A549 (cell line): ENCODE data around the gene SARDH. TPM values are rescaled to one million over a fixed set of nuclear protein-coding genes. Genes with fewer than 3 reads are reported as not detected.

ENCODE experiments used
- ATAC-seq, 2 experiments: fragments of 200-7000 bp in 1 of 2; fragments of >200 bp in 1 of 2; cut with Nextera tagmentation in 1 of 2; cut with Tn5 transposase in 1 of 2; 3 replicates each; pipeline versions ENCODE4 v1.8.0 to v1.9.1; 2018 to 2020; ENCODE audit warnings: mild to moderate bottlenecking in 1 of 2, moderate library complexity in 1 of 2
- CTCF ChIA-PET: fragments of 300-600 bp; sonication (Branson Sonifier 250); formaldehyde crosslinking; extraction: SDS; loops from one replicate; lab custom pipeline; 2021; ENCODE audit warnings: antibody characterized with exemption, inconsistent platforms; lab: Yijun Ruan, JAX
- POLR2A ChIA-PET: fragments of 350-600 bp; formaldehyde crosslinking; extraction: SDS; loops from one replicate; lab custom pipeline; 2021; ENCODE audit warnings: antibody characterized with exemption, inconsistent platforms; lab: Yijun Ruan, JAX
- DNase-seq, 2 experiments: peaks; one replicate each; pipeline versions ENCODE4 v3.0.0 to v3.0.0-alpha.2; 2011 to 2016; ENCODE audit warnings: low read depth in 1 of 2, low spot score in 1 of 2
- FAIRE-seq: peaks from 2 replicates; lab custom pipeline; 2011; peaks lifted over from hg19 to GRCh38; lab: Jason Lieb, UNC
- H3K27ac ChIP-seq, 2 experiments: fragments of >200 bp; sonication (Bioruptor Twin); formaldehyde crosslinking; 3 replicates each; pipeline ENCODE4 v1.5.1; 2016 to 2017
- H3K4me1 ChIP-seq: fragments of >200 bp; sonication (Bioruptor Twin); formaldehyde crosslinking; 3 replicates; pipeline ENCODE4 v1.6.1; 2016
- H3K4me2 ChIP-seq: fragments of >200 bp; sonication (Bioruptor Twin); formaldehyde crosslinking; 3 replicates; pipeline ENCODE4 v1.6.1; 2016
- H3K4me3 ChIP-seq: fragments of >200 bp; sonication (Bioruptor Twin); formaldehyde crosslinking; 3 replicates; pipeline ENCODE4 v1.5.1; 2016
- H3K9me3 ChIP-seq: fragments of >200 bp; sonication (Bioruptor Twin); formaldehyde crosslinking; 3 replicates; pipeline ENCODE4 v1.6.1; 2016
- CEBPB ChIP-seq, 2 experiments: fragments of >200 bp in 1 of 2; sonication (Bioruptor Twin) in 1 of 2; formaldehyde crosslinking in 1 of 2; IDR thresholded peaks; 2 replicates each; pipeline ENCODE4 v1.6.1; 2012 to 2016
- HOXA7 ChIP-seq: fragments of 250-450 bp; sonication (Bioruptor Pico); IDR thresholded peaks from 2 replicates; pipeline ENCODE4 v1.5.0; 2020; ENCODE audit warnings: mild to moderate bottlenecking, moderate library complexity
- JUN ChIP-seq, 2 experiments: fragments of >200 bp; sonication (Bioruptor Twin); formaldehyde crosslinking; IDR thresholded peaks; 2 replicates in 1 of 2; 3 replicates in 1 of 2; pipeline ENCODE4 v1.6.1; 2016 to 2017
- KDM1A ChIP-seq: fragments of 200-600 bp; sonication (generic); IDR thresholded peaks from 2 replicates; pipeline ENCODE4 v1.6.1; 2016; ENCODE audit warnings: low read depth, mild to moderate bottlenecking
- RFX5 ChIP-seq: fragments of 450-650 bp; IDR thresholded peaks from 2 replicates; pipeline ENCODE4 v1.7.1; 2014; ENCODE audit warnings: antibody characterized with exemption, mild to moderate bottlenecking, moderate library complexity
- SMC3 ChIP-seq: fragments of >200 bp; sonication (Bioruptor Twin); formaldehyde crosslinking; IDR thresholded peaks from 3 replicates; pipeline ENCODE4 v1.6.1; 2018; ENCODE audit warnings: inconsistent platforms
- WGBS: methylation state at CpG from one replicate; pipeline ENCODE4 v1.1.6; 2017; ENCODE audit errors: missing lambda C conversion rate; 5-methylcytosine and 5-hydroxymethylcytosine counted together
- polyA plus RNA-seq, 4 experiments: library from polyadenylated mRNA; depleted of rRNA in 3 of 4; stranded (reverse); fragments of >200 nt; fragmentation: RNase III in 1 of 4; extraction: RNeasy Plus Mini Kit Qiagen cat#74134 plus additional on column Dnase treatment in 1 of 4; gene quantifications; 2 replicates in 3 of 4; 3 replicates in 1 of 4; pipeline ENCODE4 v1.2.3, GENCODE V29; 2011 to 2017
- TF ChIP-seq, protein P1 (sequence below): fragments of >200 bp; sonication (Bioruptor Twin); formaldehyde crosslinking; IDR thresholded peaks from 3 replicates; pipeline ENCODE4 v1.6.1; 2016
- TF ChIP-seq, protein P2 (sequence below): IDR thresholded peaks from 2 replicates; pipeline ENCODE4 v1.6.1; 2012; ENCODE audit warnings: low read depth, borderline replicate concordance
- TF ChIP-seq, protein P3 (sequence below): fragments of >200 bp; sonication (Bioruptor Twin); formaldehyde crosslinking; IDR thresholded peaks from 3 replicates; pipeline ENCODE4 v1.5.1; 2016
- TF ChIP-seq, protein P4 (sequence below): IDR thresholded peaks from 2 replicates; pipeline ENCODE4 v1.6.1; 2012
- TF ChIP-seq, protein P5 (sequence below): fragments of 450-650 bp; IDR thresholded peaks from 2 replicates; pipeline ENCODE4 v1.6.1; 2014; ENCODE audit warnings: antibody characterized with exemption

Gene SARDH
- polyA plus RNA-seq, 2 of the 4 experiments (the other 2 are of a cell fraction), result 0.08 TPM; not detected in 1

DNA sequence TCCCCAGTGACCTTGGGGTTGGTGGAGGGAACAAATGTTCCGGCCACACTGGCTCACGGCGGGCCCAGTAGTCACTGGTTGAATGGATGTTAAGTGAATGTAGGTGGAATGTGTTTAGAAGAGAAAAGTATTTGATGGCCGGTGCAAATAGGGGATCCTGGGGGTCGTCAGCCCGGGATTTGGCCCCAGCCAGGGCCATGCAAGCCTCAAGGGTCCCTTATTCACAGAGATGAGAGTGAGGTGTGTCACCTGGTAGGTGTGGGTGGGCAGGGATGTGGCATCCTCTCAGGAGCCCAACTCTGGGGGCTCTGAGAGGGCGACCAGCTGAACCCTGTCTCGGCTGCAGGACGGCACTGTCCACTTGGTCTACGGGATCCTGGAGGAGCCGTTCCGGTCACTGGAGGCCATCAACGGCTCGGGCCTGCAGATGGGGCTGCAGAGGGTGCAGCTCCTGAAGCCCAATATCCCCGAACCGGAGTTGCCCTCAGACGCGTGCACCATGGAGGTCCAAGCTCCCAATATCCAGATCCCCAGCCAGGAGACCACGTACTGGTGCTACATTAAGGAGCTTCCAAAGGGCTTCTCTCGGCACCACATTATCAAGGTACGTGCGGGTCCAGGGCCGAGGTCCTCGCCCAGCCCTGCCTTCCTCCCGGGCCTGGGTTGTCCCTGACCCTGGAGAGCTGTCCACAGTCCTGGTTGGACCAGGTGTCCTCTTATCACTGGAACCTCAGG, 96.1 kb downstream of the SARDH start:
- POLR2A ChIA-PET, result no interaction called here
- H3K4me1 ChIP-seq, result no peaks in the 10 kb centered on the region
- 41% methylated on average over 18 of the region's 25 CpGs for WGBS
- H3K4me2 ChIP-seq, result no peak overlapping the region
- no peaks in the 10 kb centered on the region for H3K9me3 ChIP-seq
- DNase-seq, result no peak
- no peak for FAIRE-seq
- H3K27ac ChIP-seq, result no peak overlapping the region
- no peak overlapping the region for H3K4me3 ChIP-seq
- no peak for ATAC-seq
- CTCF ChIA-PET, result interaction anchor here (0.8 to 1.9 kb wide), 5 partner anchors 9 to 86 kb away, joined by 3 to 7 read pairs (median 3); no protein-coding TSS in a partner anchor
- TF ChIP-seq CEBPB (IDR thresholded peaks at IDR 0.05), result no peak
- TF ChIP-seq, protein P1, sequence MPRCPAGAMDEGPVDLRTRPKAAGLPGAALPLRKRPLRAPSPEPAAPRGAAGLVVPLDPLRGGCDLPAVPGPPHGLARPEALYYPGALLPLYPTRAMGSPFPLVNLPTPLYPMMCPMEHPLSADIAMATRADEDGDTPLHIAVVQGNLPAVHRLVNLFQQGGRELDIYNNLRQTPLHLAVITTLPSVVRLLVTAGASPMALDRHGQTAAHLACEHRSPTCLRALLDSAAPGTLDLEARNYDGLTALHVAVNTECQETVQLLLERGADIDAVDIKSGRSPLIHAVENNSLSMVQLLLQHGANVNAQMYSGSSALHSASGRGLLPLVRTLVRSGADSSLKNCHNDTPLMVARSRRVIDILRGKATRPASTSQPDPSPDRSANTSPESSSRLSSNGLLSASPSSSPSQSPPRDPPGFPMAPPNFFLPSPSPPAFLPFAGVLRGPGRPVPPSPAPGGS, result no peak
- TF ChIP-seq, all 56 proteins: peak for 0

DNA sequence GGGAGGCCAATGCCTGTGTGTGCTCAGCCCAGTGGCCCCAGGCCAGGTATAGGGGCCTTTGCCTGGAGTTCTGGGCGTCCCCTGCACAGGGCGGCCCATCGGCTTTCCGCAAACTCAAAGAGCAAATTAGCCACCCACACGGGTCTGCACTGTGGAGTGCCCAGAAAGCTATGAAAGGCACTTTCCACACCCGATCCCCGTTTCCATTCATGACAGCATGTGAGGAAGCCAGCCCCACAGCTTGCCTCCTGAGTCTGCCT, 96.8 kb downstream of the SARDH start:
- H3K4me2 ChIP-seq, result no peak overlapping the region
- no peaks in the 10 kb centered on the region for H3K4me1 ChIP-seq
- no peak for FAIRE-seq
- ChIA-PET POLR2A (no interaction called here), CTCF (interaction anchor here (0.5 to 1.4 kb wide), 3 partner anchors 18 to 25 kb away, joined by 3 read pairs; no protein-coding TSS in a partner anchor)
- H3K27ac ChIP-seq, result no peak overlapping the region
- no peaks in the 10 kb centered on the region for H3K9me3 ChIP-seq
- no peak for ATAC-seq
- WGBS, result 48% methylated on average over 5 of the region's 7 CpGs
- H3K4me3 ChIP-seq, result no peak overlapping the region
- TF ChIP-seq SMC3 (no peak), HOXA7 (no peak), KDM1A (no peak)
- DNase-seq, result no peak

DNA sequence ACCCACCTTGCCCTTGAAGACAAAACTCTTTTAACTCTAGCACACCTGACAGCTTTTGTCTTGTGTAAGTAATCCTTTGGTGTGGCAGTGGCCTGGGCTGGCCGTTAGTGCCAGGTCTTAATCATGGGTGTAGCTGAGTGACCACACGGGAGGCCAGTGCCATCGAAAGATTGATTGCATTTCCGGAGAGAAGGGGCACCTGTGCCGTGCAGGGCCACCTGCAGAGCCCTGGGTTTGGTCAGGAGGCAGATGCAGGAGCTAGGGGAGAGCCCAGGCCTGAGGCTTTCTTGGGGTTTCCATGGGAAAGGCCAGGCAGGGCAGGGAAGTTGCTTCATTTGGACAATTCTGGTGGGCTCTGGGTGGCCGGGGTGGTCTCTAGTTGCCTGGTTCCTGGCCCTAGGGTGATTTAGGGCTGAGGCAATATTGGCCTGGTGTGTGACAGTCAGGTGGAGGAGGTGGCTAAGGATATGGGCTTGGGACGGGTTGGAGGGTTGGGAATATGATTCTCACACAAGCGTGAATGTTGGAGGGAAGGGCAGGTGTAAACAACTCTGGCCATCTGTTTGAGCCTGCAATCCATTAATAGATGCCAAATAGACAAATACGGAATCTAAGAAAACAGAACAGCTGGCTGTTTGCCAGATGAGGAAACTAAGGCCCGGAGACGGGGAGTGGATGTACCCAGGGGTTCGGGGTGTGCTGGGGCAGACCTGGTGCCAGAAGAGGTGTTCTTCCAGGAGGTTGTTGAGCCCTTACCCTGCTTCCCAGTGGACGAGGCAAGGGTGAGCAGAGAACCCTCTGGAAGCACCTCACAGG, 97.4 kb downstream of the SARDH start:
- DNase-seq (no peak), FAIRE-seq (no peak), ATAC-seq (no peak)
- H3K27ac ChIP-seq, result no peak overlapping the region
- 30% methylated on average over 13 of the region's 13 CpGs for WGBS
- H3K4me2 ChIP-seq, result no peak overlapping the region
- POLR2A ChIA-PET, result no interaction called here
- H3K4me1 ChIP-seq, result no peaks in the 10 kb centered on the region
- no peak overlapping the region for H3K4me3 ChIP-seq
- CTCF ChIA-PET, result interaction anchor here (0.5 to 1.3 kb wide), 2 partner anchors 21 to 26 kb away, joined by 3 read pairs; no protein-coding TSS in a partner anchor
- no peaks in the 10 kb centered on the region for H3K9me3 ChIP-seq
- TF ChIP-seq, protein P2, sequence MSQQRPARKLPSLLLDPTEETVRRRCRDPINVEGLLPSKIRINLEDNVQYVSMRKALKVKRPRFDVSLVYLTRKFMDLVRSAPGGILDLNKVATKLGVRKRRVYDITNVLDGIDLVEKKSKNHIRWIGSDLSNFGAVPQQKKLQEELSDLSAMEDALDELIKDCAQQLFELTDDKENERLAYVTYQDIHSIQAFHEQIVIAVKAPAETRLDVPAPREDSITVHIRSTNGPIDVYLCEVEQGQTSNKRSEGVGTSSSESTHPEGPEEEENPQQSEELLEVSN, result no peak
- TF ChIP-seq RFX5, result no peak
- TF ChIP-seq, protein P3, sequence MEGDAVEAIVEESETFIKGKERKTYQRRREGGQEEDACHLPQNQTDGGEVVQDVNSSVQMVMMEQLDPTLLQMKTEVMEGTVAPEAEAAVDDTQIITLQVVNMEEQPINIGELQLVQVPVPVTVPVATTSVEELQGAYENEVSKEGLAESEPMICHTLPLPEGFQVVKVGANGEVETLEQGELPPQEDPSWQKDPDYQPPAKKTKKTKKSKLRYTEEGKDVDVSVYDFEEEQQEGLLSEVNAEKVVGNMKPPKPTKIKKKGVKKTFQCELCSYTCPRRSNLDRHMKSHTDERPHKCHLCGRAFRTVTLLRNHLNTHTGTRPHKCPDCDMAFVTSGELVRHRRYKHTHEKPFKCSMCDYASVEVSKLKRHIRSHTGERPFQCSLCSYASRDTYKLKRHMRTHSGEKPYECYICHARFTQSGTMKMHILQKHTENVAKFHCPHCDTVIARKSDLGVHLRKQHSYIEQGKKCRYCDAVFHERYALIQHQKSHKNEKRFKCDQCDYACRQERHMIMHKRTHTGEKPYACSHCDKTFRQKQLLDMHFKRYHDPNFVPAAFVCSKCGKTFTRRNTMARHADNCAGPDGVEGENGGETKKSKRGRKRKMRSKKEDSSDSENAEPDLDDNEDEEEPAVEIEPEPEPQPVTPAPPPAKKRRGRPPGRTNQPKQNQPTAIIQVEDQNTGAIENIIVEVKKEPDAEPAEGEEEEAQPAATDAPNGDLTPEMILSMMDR, result no peak
- no peak for TF ChIP-seq KDM1A
- TF ChIP-seq, protein P1, result no peak
- TF ChIP-seq, protein P4, sequence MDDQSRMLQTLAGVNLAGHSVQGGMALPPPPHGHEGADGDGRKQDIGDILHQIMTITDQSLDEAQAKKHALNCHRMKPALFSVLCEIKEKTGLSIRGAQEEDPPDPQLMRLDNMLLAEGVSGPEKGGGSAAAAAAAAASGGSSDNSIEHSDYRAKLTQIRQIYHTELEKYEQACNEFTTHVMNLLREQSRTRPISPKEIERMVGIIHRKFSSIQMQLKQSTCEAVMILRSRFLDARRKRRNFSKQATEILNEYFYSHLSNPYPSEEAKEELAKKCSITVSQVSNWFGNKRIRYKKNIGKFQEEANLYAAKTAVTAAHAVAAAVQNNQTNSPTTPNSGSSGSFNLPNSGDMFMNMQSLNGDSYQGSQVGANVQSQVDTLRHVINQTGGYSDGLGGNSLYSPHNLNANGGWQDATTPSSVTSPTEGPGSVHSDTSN, result no peak
- TF ChIP-seq, protein P5, sequence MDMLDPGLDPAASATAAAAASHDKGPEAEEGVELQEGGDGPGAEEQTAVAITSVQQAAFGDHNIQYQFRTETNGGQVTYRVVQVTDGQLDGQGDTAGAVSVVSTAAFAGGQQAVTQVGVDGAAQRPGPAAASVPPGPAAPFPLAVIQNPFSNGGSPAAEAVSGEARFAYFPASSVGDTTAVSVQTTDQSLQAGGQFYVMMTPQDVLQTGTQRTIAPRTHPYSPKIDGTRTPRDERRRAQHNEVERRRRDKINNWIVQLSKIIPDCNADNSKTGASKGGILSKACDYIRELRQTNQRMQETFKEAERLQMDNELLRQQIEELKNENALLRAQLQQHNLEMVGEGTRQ, result no peak
- TF ChIP-seq JUN (IDR thresholded peaks at IDR 0.05), result no peak
